ENCODE results near the gene FBXW7. TPM values are rescaled to one million over a fixed set of nuclear protein-coding genes. Genes with fewer than 3 reads are reported as not detected.

Gene FBXW7
- total RNA-seq, 2 donors from 2014 or later, result 39.9 to 49.4 TPM

GRCh38 chr4:152528060-152528459, 7.8 kb downstream of the FBXW7 start:
- no peak for TF ChIP-seq CTCF (IDR thresholded peaks at IDR 0.05)
- no peaks in the 10 kb centered on the region for H3K36me3 ChIP-seq
- no peak for DNase-seq (ENCODE audit: low spot score)
- H3K9me3 ChIP-seq, result no peaks in the 10 kb centered on the region
- H3K4me3 ChIP-seq, result no peak overlapping the region
- no peak overlapping the region for H3K27ac ChIP-seq
- peaks cover 0 to 18% of the 10 kb centered on the region in 2 donors for H3K4me1 ChIP-seq
- no peaks in the 10 kb centered on the region for H3K27me3 ChIP-seq

GRCh38 chr4:152525878-152526277, 10.0 kb downstream of the FBXW7 start:
- no peaks in the 10 kb centered on the region for H3K27me3 ChIP-seq
- no peak overlapping the region for H3K27ac ChIP-seq
- no peak for DNase-seq (ENCODE audit: low spot score)
- H3K36me3 ChIP-seq, result no peaks in the 10 kb centered on the region
- TF ChIP-seq CTCF (IDR thresholded peaks at IDR 0.05), result no peak
- H3K9me3 ChIP-seq, result no peaks in the 10 kb centered on the region
- H3K4me3 ChIP-seq, result no peak overlapping the region
- H3K4me1 ChIP-seq, result peaks cover 0 to 1% of the 10 kb centered on the region in 2 donors

GRCh38 chr4:152524427-152524826, 11.5 kb downstream of the FBXW7 start:
- TF ChIP-seq CTCF (IDR thresholded peaks at IDR 0.05), result no peak

GRCh38 chr4:152523731-152524130, 12.2 kb downstream of the FBXW7 start:
- no peaks in the 10 kb centered on the region for H3K36me3 ChIP-seq
- H3K27me3 ChIP-seq, result no peaks in the 10 kb centered on the region
- H3K27ac ChIP-seq, result no peak overlapping the region
- no peaks in the 10 kb centered on the region for H3K9me3 ChIP-seq
- DNase-seq (ENCODE audit: low spot score), result no peak
- no peak overlapping the region for H3K4me3 ChIP-seq
- no peak for TF ChIP-seq CTCF (IDR thresholded peaks at IDR 0.05)
- no peaks in the 10 kb centered on the region for H3K4me1 ChIP-seq

More at GRCh38 chr4:152524427-152524826, 11.5 kb downstream of the FBXW7 start:
- Histone ChIP-seq H3K27ac (no peak overlapping the region), H3K9me3 (no peaks in the 10 kb centered on the region), H3K27me3 (no peaks in the 10 kb centered on the region), H3K36me3 (no peaks in the 10 kb centered on the region), H3K4me1 (no peaks in the 10 kb centered on the region), H3K4me3 (no peak overlapping the region)
- no peak for DNase-seq (ENCODE audit: low spot score)

- no peaks in the 10 kb centered on the region for H3K36me3 ChIP-seq
- H3K4me1 ChIP-seq, result no peaks in the 10 kb centered on the region
- H3K9me3 ChIP-seq, result no peaks in the 10 kb centered on the region
- no peak overlapping the region for H3K27ac ChIP-seq
- DNase-seq (ENCODE audit: low spot score), result no peak
- TF ChIP-seq CTCF (IDR thresholded peaks at IDR 0.05), result no peak
- no peak overlapping the region for H3K4me3 ChIP-seq
- H3K27me3 ChIP-seq, result no peaks in the 10 kb centered on the region
Observed at GRCh38 chr4:152522754-152523153, 13.1 kb downstream of the FBXW7 start.

GRCh38 chr4:152522245-152522644, 13.6 kb downstream of the FBXW7 start:
- TF ChIP-seq CTCF (IDR thresholded peaks at IDR 0.05), result no peak

More at GRCh38 chr4:152522245-152522644, 13.6 kb downstream of the FBXW7 start:
- Histone ChIP-seq H3K36me3 (no peaks in the 10 kb centered on the region), H3K4me1 (no peaks in the 10 kb centered on the region), H3K27me3 (no peaks in the 10 kb centered on the region), H3K9me3 (no peaks in the 10 kb centered on the region), H3K27ac (no peak overlapping the region), H3K4me3 (no peak overlapping the region)
- no peak for DNase-seq (ENCODE audit: low spot score)
